ENCODE results near the gene SLIT3.

SLIT3 gene

DNA sequence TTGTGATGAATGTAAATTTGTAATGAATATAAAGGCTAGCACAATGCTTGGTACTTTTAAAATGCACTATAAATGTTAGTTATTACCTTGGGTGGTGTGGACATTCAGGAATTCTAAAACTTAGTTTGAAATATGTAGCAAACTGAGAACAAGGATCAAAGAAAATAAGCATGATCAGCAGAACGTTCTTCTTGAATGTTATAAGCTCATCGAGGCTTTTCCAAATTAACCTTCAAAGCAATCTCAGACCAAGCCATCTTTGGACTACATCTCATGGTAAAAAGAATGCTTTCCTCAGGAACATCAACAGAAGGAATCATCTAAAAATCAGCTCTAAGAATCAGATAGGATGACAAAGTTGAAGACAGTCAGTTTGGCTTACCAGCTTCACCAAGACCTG, 146.3 kb downstream of the SLIT3 start:
- no peak overlapping the region for H3K4me3 Mint-ChIP-seq
- H3K4me1 Mint-ChIP-seq = peaks cover 40% of the 10 kb centered on the region
- no peak for DNase-seq
- H3K27me3 Mint-ChIP-seq (ENCODE audit: low read depth, poor library complexity) = peaks cover 7% of the 10 kb centered on the region
- H3K27ac Mint-ChIP-seq = no peak overlapping the region
- H3K36me3 Mint-ChIP-seq (ENCODE audit: low read depth) = peaks cover 33% of the 10 kb centered on the region
- H3K9me3 Mint-ChIP-seq = peaks cover 35% of the 10 kb centered on the region
- TF ChIP-seq, protein P1, sequence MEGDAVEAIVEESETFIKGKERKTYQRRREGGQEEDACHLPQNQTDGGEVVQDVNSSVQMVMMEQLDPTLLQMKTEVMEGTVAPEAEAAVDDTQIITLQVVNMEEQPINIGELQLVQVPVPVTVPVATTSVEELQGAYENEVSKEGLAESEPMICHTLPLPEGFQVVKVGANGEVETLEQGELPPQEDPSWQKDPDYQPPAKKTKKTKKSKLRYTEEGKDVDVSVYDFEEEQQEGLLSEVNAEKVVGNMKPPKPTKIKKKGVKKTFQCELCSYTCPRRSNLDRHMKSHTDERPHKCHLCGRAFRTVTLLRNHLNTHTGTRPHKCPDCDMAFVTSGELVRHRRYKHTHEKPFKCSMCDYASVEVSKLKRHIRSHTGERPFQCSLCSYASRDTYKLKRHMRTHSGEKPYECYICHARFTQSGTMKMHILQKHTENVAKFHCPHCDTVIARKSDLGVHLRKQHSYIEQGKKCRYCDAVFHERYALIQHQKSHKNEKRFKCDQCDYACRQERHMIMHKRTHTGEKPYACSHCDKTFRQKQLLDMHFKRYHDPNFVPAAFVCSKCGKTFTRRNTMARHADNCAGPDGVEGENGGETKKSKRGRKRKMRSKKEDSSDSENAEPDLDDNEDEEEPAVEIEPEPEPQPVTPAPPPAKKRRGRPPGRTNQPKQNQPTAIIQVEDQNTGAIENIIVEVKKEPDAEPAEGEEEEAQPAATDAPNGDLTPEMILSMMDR (IDR thresholded peaks at IDR 0.05) = no peak

DNA sequence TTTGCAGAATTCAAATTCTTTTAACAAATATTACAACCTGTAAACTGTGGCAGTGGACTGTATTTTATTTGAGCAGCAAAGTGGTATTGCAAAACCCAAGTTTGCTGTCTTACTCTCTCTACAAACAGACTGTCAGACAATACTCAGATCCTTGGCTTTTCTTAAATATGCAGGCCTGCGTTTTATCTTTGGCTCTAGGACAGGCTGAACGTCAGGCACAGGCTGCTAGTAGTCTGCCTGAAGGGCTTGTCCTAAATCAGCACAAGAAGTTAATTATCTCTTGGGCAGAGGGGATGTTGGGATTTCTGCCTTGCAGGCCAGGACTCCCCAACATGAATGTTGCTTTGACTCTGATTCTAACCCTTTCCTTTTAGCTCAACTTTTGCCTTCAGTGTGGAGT, 147.5 kb downstream of the SLIT3 start:
- no peak overlapping the region for H3K27ac Mint-ChIP-seq
- H3K27me3 Mint-ChIP-seq (ENCODE audit: low read depth, poor library complexity) = peaks cover 7% of the 10 kb centered on the region
- H3K9me3 Mint-ChIP-seq = peaks cover 22% of the 10 kb centered on the region
- peaks cover 53% of the 10 kb centered on the region for H3K4me1 Mint-ChIP-seq
- TF ChIP-seq, protein P1 (IDR thresholded peaks at IDR 0.05) = no peak
- no peak overlapping the region for H3K4me3 Mint-ChIP-seq
- no peak for DNase-seq
- H3K36me3 Mint-ChIP-seq (ENCODE audit: low read depth) = peaks cover 22% of the 10 kb centered on the region

DNA sequence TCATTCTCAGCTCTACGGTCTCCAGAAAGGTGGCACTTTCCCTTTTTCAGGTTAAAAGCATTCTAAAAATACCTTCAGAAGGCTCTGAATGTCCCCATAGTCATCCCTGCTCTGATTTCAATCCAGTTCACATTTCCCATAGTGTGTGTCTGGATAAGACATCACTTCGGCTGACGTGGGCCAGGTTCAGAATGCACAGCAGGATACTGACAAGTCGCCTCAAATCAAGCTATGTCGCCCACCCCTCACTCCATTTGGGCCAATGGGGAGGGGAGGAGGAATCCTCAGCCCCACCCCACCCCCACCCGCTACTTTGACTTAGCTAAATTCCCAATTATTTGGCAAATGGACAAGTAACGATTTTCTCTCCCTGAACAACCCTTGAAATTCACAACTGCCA, 148.0 kb downstream of the SLIT3 start:
- Mint-ChIP-seq H3K4me1 (peaks cover 57% of the 10 kb centered on the region), H3K9me3 (peaks cover 18% of the 10 kb centered on the region), H3K36me3 (ENCODE audit: low read depth) (peaks cover 18% of the 10 kb centered on the region), H3K4me3 (no peak overlapping the region), H3K27me3 (ENCODE audit: low read depth, poor library complexity) (peaks cover 7% of the 10 kb centered on the region), H3K27ac (no peak overlapping the region)
- TF ChIP-seq, protein P1 (IDR thresholded peaks at IDR 0.05) = no peak
- DNase-seq = no peak

DNA sequence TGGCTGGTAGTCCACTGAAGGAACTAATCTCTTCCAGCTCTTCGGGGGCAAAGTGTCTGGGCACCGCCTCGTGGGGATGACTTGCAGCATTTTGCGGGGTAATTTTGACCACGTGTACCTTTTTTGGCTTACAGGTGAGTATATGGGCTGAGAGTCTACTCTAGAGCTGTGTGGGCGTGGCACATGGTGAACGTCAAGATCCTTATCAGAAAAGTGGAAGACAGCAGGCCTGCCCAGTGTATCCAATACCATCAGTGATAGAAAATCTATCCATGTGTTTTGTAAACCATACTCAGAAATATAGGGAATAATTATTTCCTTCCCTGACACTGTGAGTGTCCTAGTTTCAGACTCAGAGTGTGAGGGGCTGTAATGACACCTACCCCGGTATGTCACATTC, 148.5 kb downstream of the SLIT3 start:
- peaks cover 62% of the 10 kb centered on the region for H3K4me1 Mint-ChIP-seq
- no peak overlapping the region for H3K4me3 Mint-ChIP-seq
- TF ChIP-seq, protein P1 (IDR thresholded peaks at IDR 0.05) = no peak
- H3K27me3 Mint-ChIP-seq (ENCODE audit: low read depth, poor library complexity) = peaks cover 7% of the 10 kb centered on the region
- peaks cover 13% of the 10 kb centered on the region for H3K36me3 Mint-ChIP-seq (ENCODE audit: low read depth)
- peaks cover 13% of the 10 kb centered on the region for H3K9me3 Mint-ChIP-seq
- DNase-seq = no peak
- H3K27ac Mint-ChIP-seq = no peak overlapping the region

DNA sequence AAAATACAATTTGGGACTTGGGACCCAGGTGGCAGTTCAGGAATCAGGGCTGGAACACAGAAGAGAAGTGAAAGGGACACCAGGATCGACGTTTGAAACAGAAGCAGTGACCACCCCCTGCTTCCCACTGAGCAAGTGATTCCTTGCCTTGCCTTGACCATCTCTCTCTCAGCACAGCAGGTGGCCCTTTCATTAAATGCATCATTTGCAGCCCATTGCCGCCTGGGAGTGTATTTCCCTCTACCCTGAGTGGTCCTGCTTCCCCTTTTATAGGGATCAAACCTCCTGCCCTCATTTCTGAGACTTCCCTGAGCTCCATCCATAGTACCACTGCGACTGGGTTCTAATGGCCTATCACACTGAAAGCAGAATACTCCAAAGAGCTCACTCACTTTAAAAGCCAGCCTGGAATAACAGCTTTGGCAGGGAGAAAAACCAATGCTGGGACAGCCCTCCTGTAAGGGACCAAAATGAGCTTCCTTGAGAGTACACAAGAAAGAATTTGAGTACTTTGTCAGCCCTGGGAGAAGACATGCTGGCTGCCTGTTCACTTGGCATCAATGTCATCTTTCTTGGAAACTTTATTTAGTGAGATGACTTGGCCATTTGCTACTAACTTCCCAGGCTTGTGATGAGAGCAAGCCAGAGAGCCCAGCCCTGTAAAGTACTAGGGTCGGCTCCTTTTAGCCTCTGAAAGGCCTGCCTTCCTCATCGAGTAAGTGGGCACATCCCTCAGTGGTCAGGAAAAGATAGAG, 149.7 kb downstream of the SLIT3 start:
- no peak overlapping the region for H3K27ac Mint-ChIP-seq
- peaks cover 7% of the 10 kb centered on the region for H3K27me3 Mint-ChIP-seq (ENCODE audit: low read depth, poor library complexity)
- H3K4me1 Mint-ChIP-seq = peaks cover 71% of the 10 kb centered on the region
- H3K4me3 Mint-ChIP-seq = no peak overlapping the region
- H3K36me3 Mint-ChIP-seq (ENCODE audit: low read depth) = peaks cover under 1% of the 10 kb centered on the region
- DNase-seq = no peak
- peaks cover under 1% of the 10 kb centered on the region for H3K9me3 Mint-ChIP-seq
- TF ChIP-seq, protein P1 (IDR thresholded peaks at IDR 0.05) = no peak

DNA sequence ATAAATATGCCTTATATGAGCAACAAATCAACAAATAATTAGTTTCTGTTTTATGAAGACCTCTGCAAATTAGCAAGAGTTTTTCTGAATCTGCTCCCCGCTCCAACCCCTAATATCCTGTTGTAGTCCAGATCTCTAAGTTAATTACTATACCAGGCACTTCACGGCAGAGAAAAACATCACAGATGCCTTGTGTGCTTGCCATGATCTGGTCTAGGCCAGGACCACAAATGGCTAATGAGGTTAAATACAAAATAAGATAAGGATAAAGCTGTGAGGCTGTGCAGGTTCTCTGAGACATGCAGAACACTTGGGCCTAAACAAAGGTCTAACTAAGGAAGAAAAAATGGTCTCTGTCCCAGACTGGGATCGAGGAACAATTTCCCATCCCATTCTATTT, 150.8 kb downstream of the SLIT3 start:
- peaks cover 10% of the 10 kb centered on the region for H3K27me3 Mint-ChIP-seq (ENCODE audit: low read depth, poor library complexity)
- H3K36me3 Mint-ChIP-seq (ENCODE audit: low read depth) = no peaks in the 10 kb centered on the region
- no peak for DNase-seq
- H3K27ac Mint-ChIP-seq = no peak overlapping the region
- H3K4me1 Mint-ChIP-seq = peaks cover 79% of the 10 kb centered on the region
- TF ChIP-seq, protein P1 (IDR thresholded peaks at IDR 0.05) = no peak
- H3K4me3 Mint-ChIP-seq = no peak overlapping the region
- H3K9me3 Mint-ChIP-seq = no peaks in the 10 kb centered on the region

Measured in nephron progenitor cell (in vitro differentiated cells).